HepG2 (cell line): ENCODE measurements around the gene NPHP4. TPM values are rescaled to one million over a fixed set of nuclear protein-coding genes. Genes with fewer than 3 reads are reported as not detected.

Experiments
- ATAC-seq: fragments of 200-7000 bp; cut with Tn5 transposase; 3 replicates; pipeline ENCODE4 v1.9.1; 2020; ENCODE audit warnings: mild to moderate bottlenecking, moderate library complexity
- BruUV-seq: library from RNA; stranded (reverse); fragments of 400-500 nt; replicated peaks from 2 replicates; lab custom pipeline; 2021; lab: Mats Ljungman, UMichigan
- CTCF ChIA-PET: fragments of 300-600 bp; formaldehyde crosslinking; extraction: SDS; loops from one replicate; lab custom pipeline; 2021; ENCODE audit warnings: low total read pairs, inconsistent platforms, low intra/inter-chr PET ratio; lab: Yijun Ruan, JAX
- POLR2A ChIA-PET: fragments of 350-600 bp; sonication (Branson Sonifier 250); formaldehyde crosslinking; loops from one replicate; lab custom pipeline; 2020; ENCODE audit warnings: antibody characterized with exemption, inconsistent platforms; lab: Yijun Ruan, JAX
- DNase-seq: peaks from one replicate; pipeline ENCODE4 v3.0.0-alpha.2; 2015; ENCODE audit warnings: low spot score
- FAIRE-seq: peaks from 3 replicates; lab custom pipeline; 2011; peaks lifted over from hg19 to GRCh38; lab: Jason Lieb, UNC
- H2AFZ ChIP-seq: one replicate; pipeline ENCODE4 v1.6.1; 2011; ENCODE audit warnings: low read length, inconsistent platforms
- H3K27ac ChIP-seq: fragments of 300-600 bp; 3 replicates; pipeline ENCODE4 v1.8.0; 2011; ENCODE audit warnings: mixed run types, mild to moderate bottlenecking, mixed read lengths, low read length, inconsistent platforms; ENCODE audit not compliant: insufficient read depth; ENCODE audit errors: extremely low read length
- H3K27me3 ChIP-seq, 2 experiments: fragments of 200-600 bp in 1 of 2; 2 replicates in 1 of 2; 3 replicates in 1 of 2; pipeline versions ENCODE4 v1.6.0 to v1.8.0; 2011; ENCODE audit warnings: low read length in 2 of 2, mild to moderate bottlenecking in 2 of 2, moderate library complexity in 2 of 2, inconsistent platforms in 1 of 2; ENCODE audit not compliant: insufficient read depth in 2 of 2, control insufficient read depth in 1 of 2
- H3K36me3 ChIP-seq, 2 experiments: fragments of 200-600 bp in 1 of 2; replicated peaks in 1 of 2; 2 replicates in 1 of 2; 3 replicates in 1 of 2; pipeline versions ENCODE4 v1.5.1 to v1.8.0; 2011; ENCODE audit warnings: low read length in 2 of 2, inconsistent platforms in 1 of 2; ENCODE audit not compliant: insufficient read depth in 2 of 2, control insufficient read depth in 1 of 2
- H3K4me1 ChIP-seq: 2 replicates; pipeline ENCODE4 v1.5.1; 2012; ENCODE audit warnings: low read length, inconsistent platforms; ENCODE audit not compliant: insufficient read depth
- H3K4me2 ChIP-seq: 2 replicates; pipeline ENCODE4 v1.6.0; 2011; ENCODE audit warnings: low read depth, low read length, inconsistent platforms
- H3K4me3 ChIP-seq, 3 experiments: fragments of 200-600 bp in 1 of 3; sonication (generic), shearing (Covaris generic) in 1 of 3; replicated peaks in 1 of 3; 2 replicates each; pipeline ENCODE4 v1.5.1; 2011 to 2016; ENCODE audit warnings: low read length in 3 of 3, inconsistent platforms in 2 of 3, low read depth in 2 of 3, mild to moderate bottlenecking in 2 of 3, control low read depth in 1 of 3, mixed read lengths in 1 of 3; ENCODE audit not compliant: insufficient read depth in 1 of 3
- H3K79me2 ChIP-seq: one replicate; pipeline ENCODE4 v1.6.1; 2011; ENCODE audit warnings: low read length, inconsistent platforms; ENCODE audit not compliant: insufficient read depth
- H3K9ac ChIP-seq: 2 replicates; pipeline ENCODE4 v1.6.0; 2011; ENCODE audit warnings: mild to moderate bottlenecking, low read depth, low read length, inconsistent platforms; ENCODE audit not compliant: insufficient read depth
- H3K9me3 ChIP-seq: 2 replicates; pipeline ENCODE4 v1.5.1; 2012; ENCODE audit warnings: mild to moderate bottlenecking, low read length
- H4K20me1 ChIP-seq: 2 replicates; pipeline ENCODE4 v1.6.0; 2011; ENCODE audit warnings: inconsistent platforms, mild to moderate bottlenecking, low read length, moderate library complexity; ENCODE audit not compliant: insufficient read depth
- MAF1 ChIP-seq: sonication (generic); formaldehyde crosslinking; IDR thresholded peaks from 2 replicates; pipeline ENCODE4 v1.5.0; 2020; ENCODE audit warnings: missing genetic modification reagents, borderline replicate concordance
- MEIS2 ChIP-seq: sonication (generic); formaldehyde crosslinking; IDR thresholded peaks from 2 replicates; pipeline ENCODE4 v1.9.0; 2021; ENCODE audit warnings: mild to moderate bottlenecking, missing genetic modification reagents
- PHF21A ChIP-seq: sonication (generic); formaldehyde crosslinking; IDR thresholded peaks from 2 replicates; pipeline ENCODE4 v1.5.0; 2020; ENCODE audit warnings: mild to moderate bottlenecking, missing genetic modification reagents
- SRSF9 ChIP-seq: fragments of 200-400 bp; formaldehyde crosslinking; IDR thresholded peaks from 2 replicates; pipeline ENCODE4 v1.6.1; 2018; ENCODE audit warnings: borderline replicate concordance, mild to moderate bottlenecking, low read depth, low read length; ENCODE audit not compliant: insufficient read depth, poor library complexity, severe bottlenecking
- TRIM24 ChIP-seq: sonication (generic); formaldehyde crosslinking; IDR thresholded peaks from 2 replicates; pipeline ENCODE4 v1.8.0; 2022; ENCODE audit warnings: mild to moderate bottlenecking, missing genetic modification reagents
- ZBTB33 ChIP-seq: sonication (generic); formaldehyde crosslinking; IDR thresholded peaks from 2 replicates; pipeline ENCODE4 v1.4.0; 2020; ENCODE audit warnings: missing genetic modification reagents
- ZNF570 ChIP-seq: sonication (generic); formaldehyde crosslinking; IDR thresholded peaks from 2 replicates; pipeline ENCODE4 v1.4.0; 2020; ENCODE audit warnings: mild to moderate bottlenecking, missing genetic modification reagents, borderline replicate concordance
- WGBS: methylation state at CpG from one replicate; pipeline ENCODE4 v1.1.6; 2017; ENCODE audit warnings: low lambda C conversion rate; 5-methylcytosine and 5-hydroxymethylcytosine counted together
- in situ Hi-C: cut with HindIII; loops from 2 replicates; pipeline ENCODE4 v1.10.0; 2017; ENCODE audit warnings: low pct_unique_long_range_greater_than_20kb; ENCODE audit not compliant: extremely low pct_ligation_motif_present
- intact Hi-C: fragments of 100-400 bp; cut with micrococcal nuclease; formaldehyde crosslinking; loops from one replicate; pipeline ENCODE4 v1.10.0; 2022; ENCODE audit not compliant: unreplicated experiment
- polyA plus RNA-seq, 8 experiments: library from polyadenylated mRNA; depleted of rRNA in 3 of 8; stranded (reverse) in 7 of 8; unstranded in 1 of 8; fragments of >200 nt; fragmentation: Illumina TruSeq in 4 of 8; extraction: Trizol in 4 of 8; gene quantifications; 2 replicates each; pipeline versions ENCODE4 v1.2.1 to v1.2.3, GENCODE V29; 2011 to 2016; ENCODE audit warnings: low read depth in 4 of 8, missing spikeins in 1 of 8, mixed read lengths in 1 of 8; ENCODE audit not compliant: insufficient read depth in 1 of 8
- total RNA-seq, 5 experiments: library from RNA; depleted of rRNA; stranded (reverse); fragments of >200 nt; fragmentation: Illumina TruSeq; extraction: Trizol; gene quantifications; 2 replicates each; pipeline ENCODE4 v1.2.3, GENCODE V29; 2016; ENCODE audit warnings: low read depth in 1 of 5

Gene NPHP4
- total and polyA plus RNA-seq, 2 of the 13 experiments (the other 11 are each of a cell fraction or from before 2014, with no cell fraction given): 4.4 to 6.8 TPM

GRCh38 chr1:6035303-6035702 is 43.1 kb upstream of the NPHP4 start:
- Histone ChIP-seq H3K4me3 (no peak overlapping the region), H3K4me1 (peaks cover 16% of the 10 kb centered on the region), H2AFZ (no peak overlapping the region), H3K4me2 (no peak overlapping the region), H4K20me1 (no peaks in the 10 kb centered on the region), H3K9ac (no peak overlapping the region), H3K27ac (no peak overlapping the region), H3K36me3 (no peaks in the 10 kb centered on the region), H3K27me3 (no peaks in the 10 kb centered on the region), H3K79me2 (no peaks in the 10 kb centered on the region), H3K9me3 (no peaks in the 10 kb centered on the region)
- no peak for FAIRE-seq
- ChIA-PET POLR2A (no interaction called here), CTCF (no interaction called here)
- no peak for DNase-seq
- in situ Hi-C loops: no loop called here
- BruUV-seq: no TSS peak
- 80% methylated on average over 15 of the region's 15 CpGs for WGBS
- intact Hi-C loops: no loop called here
- no peak for ATAC-seq
- TF ChIP-seq MAF1 (CRISPR knock-in tag): no peak
- peak; percentile 37; the same call in 1 of the 2 replicates for TF ChIP-seq ZBTB33 (CRISPR knock-in tag)
- TF ChIP-seq TRIM24: no peak
- no peak for TF ChIP-seq PHF21A (CRISPR knock-in tag)
- no peak for TF ChIP-seq MEIS2
- no peak for TF ChIP-seq ZNF570 (CRISPR knock-in tag)
- TF ChIP-seq SRSF9: no peak
